Measurements from ENCODE around the gene LSAMP.

GRCh38 chr3:116186049-116186448, 259.2 kb downstream of the LSAMP start:
- no peak for TF ChIP-seq CTCF (IDR thresholded peaks at IDR 0.05)
- no peak for TF ChIP-seq POLR2A (IDR thresholded peaks at IDR 0.05)
